HepG2 (cell line): ENCODE results near the gene RGS6. TPM values are rescaled to one million over a fixed set of nuclear protein-coding genes. Genes with fewer than 3 reads are reported as not detected.

Experiments used
- ATAC-seq: fragments of 200-7000 bp; cut with Tn5 transposase; 3 replicates; pipeline ENCODE4 v1.9.1; 2020; ENCODE audit warnings: mild to moderate bottlenecking, moderate library complexity
- BruUV-seq: library from RNA; stranded (reverse); fragments of 400-500 nt; replicated peaks from 2 replicates; lab custom pipeline; 2021; lab: Mats Ljungman, UMichigan
- CTCF ChIA-PET: fragments of 300-600 bp; formaldehyde crosslinking; extraction: SDS; loops from one replicate; lab custom pipeline; 2021; ENCODE audit warnings: low total read pairs, inconsistent platforms, low intra/inter-chr PET ratio; lab: Yijun Ruan, JAX
- POLR2A ChIA-PET: fragments of 350-600 bp; sonication (Branson Sonifier 250); formaldehyde crosslinking; loops from one replicate; lab custom pipeline; 2020; ENCODE audit warnings: antibody characterized with exemption, inconsistent platforms; lab: Yijun Ruan, JAX
- DNase-seq: peaks from one replicate; pipeline ENCODE4 v3.0.0-alpha.2; 2015; ENCODE audit warnings: low spot score
- FAIRE-seq: peaks from 3 replicates; lab custom pipeline; 2011; peaks lifted over from hg19 to GRCh38; lab: Jason Lieb, UNC
- H2AFZ ChIP-seq: one replicate; pipeline ENCODE4 v1.6.1; 2011; ENCODE audit warnings: low read length, inconsistent platforms
- H3K27ac ChIP-seq: fragments of 300-600 bp; 3 replicates; pipeline ENCODE4 v1.8.0; 2011; ENCODE audit warnings: mixed run types, mild to moderate bottlenecking, mixed read lengths, low read length, inconsistent platforms; ENCODE audit not compliant: insufficient read depth; ENCODE audit errors: extremely low read length
- H3K27me3 ChIP-seq, 2 experiments: fragments of 200-600 bp in 1 of 2; 2 replicates in 1 of 2; 3 replicates in 1 of 2; pipeline versions ENCODE4 v1.6.0 to v1.8.0; 2011; ENCODE audit warnings: low read length in 2 of 2, mild to moderate bottlenecking in 2 of 2, moderate library complexity in 2 of 2, inconsistent platforms in 1 of 2; ENCODE audit not compliant: insufficient read depth in 2 of 2, control insufficient read depth in 1 of 2
- H3K36me3 ChIP-seq, 2 experiments: fragments of 200-600 bp in 1 of 2; replicated peaks in 1 of 2; 2 replicates in 1 of 2; 3 replicates in 1 of 2; pipeline versions ENCODE4 v1.5.1 to v1.8.0; 2011; ENCODE audit warnings: low read length in 2 of 2, inconsistent platforms in 1 of 2; ENCODE audit not compliant: insufficient read depth in 2 of 2, control insufficient read depth in 1 of 2
- H3K4me1 ChIP-seq: 2 replicates; pipeline ENCODE4 v1.5.1; 2012; ENCODE audit warnings: low read length, inconsistent platforms; ENCODE audit not compliant: insufficient read depth
- H3K4me2 ChIP-seq: 2 replicates; pipeline ENCODE4 v1.6.0; 2011; ENCODE audit warnings: low read depth, low read length, inconsistent platforms
- H3K4me3 ChIP-seq, 3 experiments: fragments of 200-600 bp in 1 of 3; sonication (generic), shearing (Covaris generic) in 1 of 3; replicated peaks in 1 of 3; 2 replicates each; pipeline ENCODE4 v1.5.1; 2011 to 2016; ENCODE audit warnings: low read length in 3 of 3, inconsistent platforms in 2 of 3, low read depth in 2 of 3, mild to moderate bottlenecking in 2 of 3, control low read depth in 1 of 3, mixed read lengths in 1 of 3; ENCODE audit not compliant: insufficient read depth in 1 of 3
- H3K79me2 ChIP-seq: one replicate; pipeline ENCODE4 v1.6.1; 2011; ENCODE audit warnings: low read length, inconsistent platforms; ENCODE audit not compliant: insufficient read depth
- H3K9ac ChIP-seq: 2 replicates; pipeline ENCODE4 v1.6.0; 2011; ENCODE audit warnings: mild to moderate bottlenecking, low read depth, low read length, inconsistent platforms; ENCODE audit not compliant: insufficient read depth
- H3K9me3 ChIP-seq: 2 replicates; pipeline ENCODE4 v1.5.1; 2012; ENCODE audit warnings: mild to moderate bottlenecking, low read length
- H4K20me1 ChIP-seq: 2 replicates; pipeline ENCODE4 v1.6.0; 2011; ENCODE audit warnings: inconsistent platforms, mild to moderate bottlenecking, low read length, moderate library complexity; ENCODE audit not compliant: insufficient read depth
- ARNT ChIP-seq: fragments of 450-650 bp; IDR thresholded peaks from 2 replicates; pipeline ENCODE4 v1.6.1; 2017
- CEBPB ChIP-seq: IDR thresholded peaks from 2 replicates; pipeline ENCODE4 v1.6.1; 2011; ENCODE audit warnings: low read depth, low read length, improper control_type of control experiment, borderline replicate concordance
- HNRNPH1 ChIP-seq: fragments of 200-400 bp; formaldehyde crosslinking; optimal IDR thresholded peaks from 2 replicates; pipeline ENCODE3; 2017; ENCODE audit warnings: mild to moderate bottlenecking, low read depth, low read length
- MTF1 ChIP-seq: sonication (generic); formaldehyde crosslinking; IDR thresholded peaks from 2 replicates; pipeline ENCODE4 v1.5.0; 2020; ENCODE audit warnings: missing genetic modification reagents
- NAIF1 ChIP-seq: sonication (generic); formaldehyde crosslinking; IDR thresholded peaks from 2 replicates; pipeline ENCODE4 v1.5.0; 2020; ENCODE audit warnings: mild to moderate bottlenecking, missing genetic modification reagents, borderline replicate concordance
- ZNF30 ChIP-seq: sonication (generic); formaldehyde crosslinking; IDR thresholded peaks from 2 replicates; pipeline ENCODE4 v1.5.0; 2020; ENCODE audit warnings: mild to moderate bottlenecking, missing genetic modification reagents
- ZNF550 ChIP-seq: sonication (generic); formaldehyde crosslinking; IDR thresholded peaks from 2 replicates; pipeline ENCODE4 v1.4.0; 2020; ENCODE audit warnings: mild to moderate bottlenecking, missing genetic modification reagents, borderline replicate concordance
- WGBS: methylation state at CpG from one replicate; pipeline ENCODE4 v1.1.6; 2017; ENCODE audit warnings: low lambda C conversion rate; 5-methylcytosine and 5-hydroxymethylcytosine counted together
- in situ Hi-C: cut with HindIII; loops from 2 replicates; pipeline ENCODE4 v1.10.0; 2017; ENCODE audit warnings: low pct_unique_long_range_greater_than_20kb; ENCODE audit not compliant: extremely low pct_ligation_motif_present
- intact Hi-C: fragments of 100-400 bp; cut with micrococcal nuclease; formaldehyde crosslinking; loops from one replicate; pipeline ENCODE4 v1.10.0; 2022; ENCODE audit not compliant: unreplicated experiment
- polyA plus RNA-seq, 8 experiments: library from polyadenylated mRNA; depleted of rRNA in 3 of 8; stranded (reverse) in 7 of 8; unstranded in 1 of 8; fragments of >200 nt; fragmentation: Illumina TruSeq in 4 of 8; extraction: Trizol in 4 of 8; gene quantifications; 2 replicates each; pipeline versions ENCODE4 v1.2.1 to v1.2.3, GENCODE V29; 2011 to 2016; ENCODE audit warnings: low read depth in 4 of 8, missing spikeins in 1 of 8, mixed read lengths in 1 of 8; ENCODE audit not compliant: insufficient read depth in 1 of 8
- total RNA-seq, 5 experiments: library from RNA; depleted of rRNA; stranded (reverse); fragments of >200 nt; fragmentation: Illumina TruSeq; extraction: Trizol; gene quantifications; 2 replicates each; pipeline ENCODE4 v1.2.3, GENCODE V29; 2016; ENCODE audit warnings: low read depth in 1 of 5
- TF ChIP-seq, protein P1 (sequence below): sonication (generic); formaldehyde crosslinking; IDR thresholded peaks from 2 replicates; pipeline ENCODE4 v1.4.0; 2020; ENCODE audit warnings: mild to moderate bottlenecking, low read depth, missing genetic modification reagents
- TF ChIP-seq, protein P2 (sequence below): sonication (generic); formaldehyde crosslinking; IDR thresholded peaks from 2 replicates; pipeline ENCODE4 v1.5.0; 2020; ENCODE audit warnings: mild to moderate bottlenecking, missing genetic modification reagents
- TF ChIP-seq, protein P3 (sequence below): sonication (generic); formaldehyde crosslinking; IDR thresholded peaks from 2 replicates; pipeline ENCODE4 v1.5.1; 2020; ENCODE audit warnings: missing genetic modification reagents, mild to moderate bottlenecking, borderline replicate concordance
- TF ChIP-seq, protein P4 (sequence below): sonication (generic); formaldehyde crosslinking; IDR thresholded peaks from 2 replicates; pipeline ENCODE4 v1.5.1; 2020; ENCODE audit warnings: missing genetic modification reagents, mild to moderate bottlenecking, borderline replicate concordance

RGS6 gene
- total and polyA plus RNA-seq, 2 of the 13 experiments (the other 11 are each of a cell fraction or from before 2014, with no cell fraction given) = not detected

DNA sequence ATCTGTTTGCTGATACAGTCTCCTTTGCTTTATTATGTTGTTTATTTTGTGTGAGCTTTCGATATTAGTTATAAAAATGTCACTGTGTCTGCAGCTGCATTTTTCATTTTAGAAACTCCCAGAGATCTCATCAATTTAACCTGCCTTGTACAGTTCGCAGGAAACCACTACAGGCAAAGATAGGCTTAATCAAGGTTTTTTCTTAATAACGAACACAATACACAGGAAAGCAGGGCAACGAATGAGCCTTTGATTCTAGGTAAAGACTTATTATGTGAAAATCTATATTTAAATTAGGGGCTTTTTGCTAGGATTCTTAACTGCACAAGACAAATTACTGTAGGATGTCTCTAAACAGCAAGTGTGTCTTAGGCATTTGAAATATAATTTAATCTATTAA is 191.9 kb downstream of the RGS6 start:
- Histone ChIP-seq H3K9ac (no peak overlapping the region), H3K79me2 (no peaks in the 10 kb centered on the region), H3K4me2 (no peak overlapping the region), H3K27me3 (no peaks in the 10 kb centered on the region), H4K20me1 (no peaks in the 10 kb centered on the region), H3K36me3 (no peaks in the 10 kb centered on the region), H2AFZ (no peak overlapping the region)
- FAIRE-seq (no peak), DNase-seq (no peak)
- intact Hi-C loops = no loop called here
- CTCF ChIA-PET = no interaction called here
- BruUV-seq = no TSS peak
- no peak for TF ChIP-seq ZNF550
- no peak for TF ChIP-seq HNRNPH1
- TF ChIP-seq, all 625 proteins: peak for 0
- Histone ChIP-seq H3K27ac (no peak overlapping the region), H3K4me1 (no peaks in the 10 kb centered on the region), H3K4me3 (no peak overlapping the region), H3K9me3 (peaks cover 11% of the 10 kb centered on the region; the same call in 1 of the 2 replicates)
- 0% methylated on average over 4 of the region's 4 CpGs for WGBS
- no peak for ATAC-seq
- POLR2A ChIA-PET = no interaction called here
- in situ Hi-C loops = no loop called here

DNA sequence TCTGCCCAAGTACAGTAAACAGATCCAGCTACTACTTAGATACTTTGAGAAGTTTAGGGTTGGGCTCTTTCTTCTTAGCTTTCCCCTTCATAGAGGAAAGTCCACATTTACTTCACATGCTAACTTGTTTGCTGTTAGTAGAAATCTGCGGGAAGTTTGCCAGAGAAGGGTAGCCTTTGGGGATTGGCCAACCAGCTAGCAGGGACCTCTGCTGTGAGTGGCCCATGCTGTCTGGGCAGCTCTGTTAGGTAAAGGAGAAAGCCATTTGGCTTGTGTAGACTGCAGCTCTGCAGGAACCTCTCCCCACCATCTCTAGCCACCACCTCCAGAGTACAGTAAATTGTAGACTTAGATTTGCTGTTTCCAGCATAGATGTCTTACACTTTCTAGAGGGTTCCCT is 193.9 kb downstream of the RGS6 start:
- Histone ChIP-seq H2AFZ (no peak overlapping the region), H3K9me3 (peaks cover 11% of the 10 kb centered on the region; the same call in 1 of the 2 replicates), H3K79me2 (no peaks in the 10 kb centered on the region), H4K20me1 (no peaks in the 10 kb centered on the region), H3K4me3 (no peak overlapping the region), H3K36me3 (no peaks in the 10 kb centered on the region), H3K27me3 (no peaks in the 10 kb centered on the region; a peak in 1 of 5 replicates), H3K27ac (no peak overlapping the region), H3K9ac (no peak overlapping the region), H3K4me1 (no peaks in the 10 kb centered on the region), H3K4me2 (no peak overlapping the region)
- WGBS = 0% methylated on average over 1 of the region's 1 CpG
- in situ Hi-C loops (no loop called here), intact Hi-C loops (no loop called here)
- CTCF ChIA-PET = no interaction called here
- POLR2A ChIA-PET = no interaction called here
- FAIRE-seq = no peak
- BruUV-seq = no TSS peak
- ATAC-seq = no peak
- DNase-seq = no peak
- no peak for TF ChIP-seq NAIF1 (CRISPR knock-in tag)
- TF ChIP-seq, protein P1, sequence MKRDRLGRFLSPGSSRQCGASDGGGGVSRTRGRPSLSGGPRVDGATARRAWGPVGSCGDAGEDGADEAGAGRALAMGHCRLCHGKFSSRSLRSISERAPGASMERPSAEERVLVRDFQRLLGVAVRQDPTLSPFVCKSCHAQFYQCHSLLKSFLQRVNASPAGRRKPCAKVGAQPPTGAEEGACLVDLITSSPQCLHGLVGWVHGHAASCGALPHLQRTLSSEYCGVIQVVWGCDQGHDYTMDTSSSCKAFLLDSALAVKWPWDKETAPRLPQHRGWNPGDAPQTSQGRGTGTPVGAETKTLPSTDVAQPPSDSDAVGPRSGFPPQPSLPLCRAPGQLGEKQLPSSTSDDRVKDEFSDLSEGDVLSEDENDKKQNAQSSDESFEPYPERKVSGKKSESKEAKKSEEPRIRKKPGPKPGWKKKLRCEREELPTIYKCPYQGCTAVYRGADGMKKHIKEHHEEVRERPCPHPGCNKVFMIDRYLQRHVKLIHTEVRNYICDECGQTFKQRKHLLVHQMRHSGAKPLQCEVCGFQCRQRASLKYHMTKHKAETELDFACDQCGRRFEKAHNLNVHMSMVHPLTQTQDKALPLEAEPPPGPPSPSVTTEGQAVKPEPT (CRISPR knock-in tag) = no peak
- TF ChIP-seq CEBPB = no peak
- TF ChIP-seq, protein P2, sequence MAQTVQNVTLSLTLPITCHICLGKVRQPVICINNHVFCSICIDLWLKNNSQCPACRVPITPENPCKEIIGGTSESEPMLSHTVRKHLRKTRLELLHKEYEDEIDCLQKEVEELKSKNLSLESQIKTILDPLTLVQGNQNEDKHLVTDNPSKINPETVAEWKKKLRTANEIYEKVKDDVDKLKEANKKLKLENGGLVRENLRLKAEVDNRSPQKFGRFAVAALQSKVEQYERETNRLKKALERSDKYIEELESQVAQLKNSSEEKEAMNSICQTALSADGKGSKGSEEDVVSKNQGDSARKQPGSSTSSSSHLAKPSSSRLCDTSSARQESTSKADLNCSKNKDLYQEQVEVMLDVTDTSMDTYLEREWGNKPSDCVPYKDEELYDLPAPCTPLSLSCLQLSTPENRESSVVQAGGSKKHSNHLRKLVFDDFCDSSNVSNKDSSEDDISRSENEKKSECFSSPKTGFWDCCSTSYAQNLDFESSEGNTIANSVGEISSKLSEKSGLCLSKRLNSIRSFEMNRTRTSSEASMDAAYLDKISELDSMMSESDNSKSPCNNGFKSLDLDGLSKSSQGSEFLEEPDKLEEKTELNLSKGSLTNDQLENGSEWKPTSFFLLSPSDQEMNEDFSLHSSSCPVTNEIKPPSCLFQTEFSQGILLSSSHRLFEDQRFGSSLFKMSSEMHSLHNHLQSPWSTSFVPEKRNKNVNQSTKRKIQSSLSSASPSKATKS = no peak
- TF ChIP-seq, protein P3, sequence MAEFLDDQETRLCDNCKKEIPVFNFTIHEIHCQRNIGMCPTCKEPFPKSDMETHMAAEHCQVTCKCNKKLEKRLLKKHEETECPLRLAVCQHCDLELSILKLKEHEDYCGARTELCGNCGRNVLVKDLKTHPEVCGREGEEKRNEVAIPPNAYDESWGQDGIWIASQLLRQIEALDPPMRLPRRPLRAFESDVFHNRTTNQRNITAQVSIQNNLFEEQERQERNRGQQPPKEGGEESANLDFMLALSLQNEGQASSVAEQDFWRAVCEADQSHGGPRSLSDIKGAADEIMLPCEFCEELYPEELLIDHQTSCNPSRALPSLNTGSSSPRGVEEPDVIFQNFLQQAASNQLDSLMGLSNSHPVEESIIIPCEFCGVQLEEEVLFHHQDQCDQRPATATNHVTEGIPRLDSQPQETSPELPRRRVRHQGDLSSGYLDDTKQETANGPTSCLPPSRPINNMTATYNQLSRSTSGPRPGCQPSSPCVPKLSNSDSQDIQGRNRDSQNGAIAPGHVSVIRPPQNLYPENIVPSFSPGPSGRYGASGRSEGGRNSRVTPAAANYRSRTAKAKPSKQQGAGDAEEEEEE (CRISPR knock-in tag) = no peak
- TF ChIP-seq ARNT = no peak
- TF ChIP-seq ZNF30 (CRISPR knock-in tag) = no peak
- no peak for TF ChIP-seq MTF1 (CRISPR knock-in tag)
- TF ChIP-seq, protein P4, sequence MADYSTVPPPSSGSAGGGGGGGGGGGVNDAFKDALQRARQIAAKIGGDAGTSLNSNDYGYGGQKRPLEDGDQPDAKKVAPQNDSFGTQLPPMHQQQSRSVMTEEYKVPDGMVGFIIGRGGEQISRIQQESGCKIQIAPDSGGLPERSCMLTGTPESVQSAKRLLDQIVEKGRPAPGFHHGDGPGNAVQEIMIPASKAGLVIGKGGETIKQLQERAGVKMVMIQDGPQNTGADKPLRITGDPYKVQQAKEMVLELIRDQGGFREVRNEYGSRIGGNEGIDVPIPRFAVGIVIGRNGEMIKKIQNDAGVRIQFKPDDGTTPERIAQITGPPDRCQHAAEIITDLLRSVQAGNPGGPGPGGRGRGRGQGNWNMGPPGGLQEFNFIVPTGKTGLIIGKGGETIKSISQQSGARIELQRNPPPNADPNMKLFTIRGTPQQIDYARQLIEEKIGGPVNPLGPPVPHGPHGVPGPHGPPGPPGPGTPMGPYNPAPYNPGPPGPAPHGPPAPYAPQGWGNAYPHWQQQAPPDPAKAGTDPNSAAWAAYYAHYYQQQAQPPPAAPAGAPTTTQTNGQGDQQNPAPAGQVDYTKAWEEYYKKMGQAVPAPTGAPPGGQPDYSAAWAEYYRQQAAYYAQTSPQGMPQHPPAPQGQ (CRISPR knock-in tag) = no peak
